Islet precursor cell (in vitro differentiated cells): ENCODE data around the gene SEC62.
A peak's percentile ranks its signal among the peaks of the same experiment; 100 is the strongest.

ENCODE experiments used
- DNase-seq: peaks from one replicate; pipeline ENCODE4 v3.0.0-alpha.2; 2018

SEC62 gene

DNA sequence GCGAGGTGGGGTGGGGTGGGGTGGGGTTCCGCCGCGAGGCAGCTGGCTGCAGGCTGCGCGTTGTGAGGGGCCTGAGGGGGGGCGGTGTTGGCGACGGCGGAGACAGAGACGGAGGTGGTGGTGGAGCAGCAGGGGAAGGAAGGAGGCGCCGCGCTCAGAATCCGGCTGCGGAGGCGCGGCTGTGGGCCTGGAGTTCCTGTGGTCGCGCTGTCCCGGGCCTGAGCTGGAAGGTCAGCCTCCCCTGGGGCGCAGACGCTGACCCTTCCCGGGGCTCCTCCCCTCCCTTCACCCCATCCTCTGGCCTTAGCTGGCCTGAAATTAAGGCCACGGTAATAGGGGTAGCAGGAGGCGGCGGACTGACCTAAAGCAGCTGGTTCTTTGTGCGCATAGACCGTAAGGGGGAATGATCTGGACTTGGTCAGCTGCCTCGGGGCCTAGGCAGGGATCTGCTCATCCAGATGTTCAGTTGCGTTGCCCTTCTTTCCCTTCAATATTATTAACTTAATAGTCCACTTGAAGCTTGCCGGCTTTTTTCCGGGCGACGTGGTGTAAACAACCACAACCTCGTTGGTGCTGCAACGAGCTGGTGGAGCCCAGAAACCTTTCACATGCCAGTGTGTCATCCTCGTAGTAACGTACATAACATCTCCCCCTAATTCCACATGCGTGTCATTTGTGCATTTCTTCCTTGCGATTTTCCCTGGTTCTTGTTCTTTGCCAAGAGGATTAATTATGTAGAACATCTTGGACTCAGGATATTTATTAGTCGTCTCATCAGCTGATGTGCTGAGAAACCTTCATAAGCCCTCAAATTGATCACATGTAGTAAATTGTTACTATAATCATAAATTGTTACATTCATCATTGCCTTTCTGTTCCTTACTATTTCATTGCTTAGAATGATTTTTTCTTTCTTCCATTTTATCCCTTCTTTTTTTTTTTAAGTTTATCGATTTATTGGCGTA, 626 bp downstream of the SEC62 start:
- DNase-seq: peak; percentile 86

DNA sequence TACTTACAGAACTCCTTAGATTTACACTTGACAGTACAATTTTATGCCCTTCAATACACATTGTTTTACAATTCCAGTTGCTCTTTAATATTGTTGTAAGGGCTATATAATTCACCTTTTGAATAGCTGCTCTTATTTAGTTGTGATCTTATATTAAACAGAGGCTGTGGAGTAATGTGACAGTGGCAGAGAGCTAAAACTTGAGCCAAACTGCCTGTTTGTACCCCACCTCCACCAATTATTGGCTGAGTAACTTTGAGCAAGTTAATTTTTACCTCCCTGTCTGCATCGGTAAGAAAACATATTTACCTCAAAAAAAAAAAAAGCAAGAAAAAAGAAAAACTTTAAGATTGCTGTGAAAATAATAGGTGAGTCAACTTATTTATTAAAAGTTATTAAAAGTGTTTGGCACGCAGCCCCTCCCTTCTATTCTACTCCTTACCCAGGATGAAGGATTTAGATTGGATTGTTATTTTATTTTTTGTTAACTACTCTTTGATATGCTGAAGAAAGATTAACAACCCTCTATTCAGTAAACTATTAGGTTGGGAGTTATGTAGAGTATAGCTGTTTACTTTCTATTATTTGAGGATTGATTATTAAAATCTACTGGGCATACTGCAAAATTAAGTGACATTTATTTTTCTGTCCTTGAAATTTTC, 1.7 kb downstream of the SEC62 start:
- no peak for DNase-seq

GRCh38 chr3:169969174-169970095, 2.8 kb downstream of the SEC62 start:
- no peak for DNase-seq

- DNase-seq: no peak
These were observed 4.2 kb downstream of the SEC62 start for GRCh38 chr3:169970847-169971246.

DNA sequence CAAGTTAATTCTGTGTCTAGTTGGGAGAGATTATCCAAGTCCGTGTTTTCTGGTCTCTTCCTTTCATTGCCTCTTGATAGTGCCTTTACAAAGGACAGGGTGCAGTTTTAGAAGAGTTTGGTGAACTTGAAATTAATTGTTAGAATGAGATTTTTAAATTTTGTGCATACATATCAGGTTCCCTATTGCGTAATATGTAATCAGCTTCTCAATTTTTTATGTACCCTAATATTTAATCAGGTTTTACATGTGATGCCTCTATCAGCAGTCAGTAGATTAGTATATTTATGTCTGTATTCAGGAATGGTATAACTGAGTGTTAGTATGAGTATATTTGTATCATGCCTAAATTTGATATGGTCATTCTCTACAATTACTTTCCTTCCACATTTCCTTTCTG, 4.9 kb downstream of the SEC62 start:
- no peak for DNase-seq

DNA sequence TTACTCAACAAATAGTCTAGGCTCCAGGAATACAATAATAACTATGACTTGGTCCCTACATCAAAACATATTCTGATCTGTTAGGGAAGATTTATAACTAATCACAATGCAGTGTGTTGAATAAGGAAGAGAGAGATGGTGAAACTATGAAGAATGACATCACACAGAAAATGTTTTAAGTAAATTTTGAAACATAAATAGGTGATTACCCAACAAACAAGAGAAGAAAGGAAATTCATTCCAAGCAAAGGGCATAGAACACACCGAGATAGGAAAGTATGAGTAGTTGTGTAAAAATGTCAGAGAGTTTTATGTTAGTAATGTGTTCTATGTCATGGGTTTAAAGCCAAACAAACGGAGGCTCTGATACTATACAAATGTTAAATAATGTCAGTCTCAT, 13.4 kb downstream of the SEC62 start:
- DNase-seq: no peak

GRCh38 chr3:169984292-169984691, 17.7 kb downstream of the SEC62 start:
- DNase-seq: no peak

DNA sequence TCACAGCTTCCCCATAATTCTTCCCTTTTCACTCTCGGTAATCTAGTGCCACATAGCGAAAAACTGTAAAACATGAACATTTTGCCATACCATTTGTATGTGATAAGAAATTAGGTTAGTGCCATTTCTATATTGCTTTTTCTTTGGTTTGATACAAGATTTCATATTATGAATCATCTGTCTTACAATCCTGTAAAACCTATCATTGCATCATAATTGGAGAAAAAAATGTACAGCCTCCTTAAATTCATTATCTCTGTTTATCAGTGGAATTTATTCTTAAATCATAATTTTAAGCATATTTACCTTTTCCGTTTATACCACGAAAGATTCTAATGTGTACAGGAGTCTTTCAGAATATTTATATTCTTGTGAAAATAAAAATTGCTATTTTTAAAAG, 23.8 kb downstream of the SEC62 start:
- no peak for DNase-seq

GRCh38 chr3:169992156-169992555, 25.5 kb downstream of the SEC62 start:
- DNase-seq: no peak

DNA sequence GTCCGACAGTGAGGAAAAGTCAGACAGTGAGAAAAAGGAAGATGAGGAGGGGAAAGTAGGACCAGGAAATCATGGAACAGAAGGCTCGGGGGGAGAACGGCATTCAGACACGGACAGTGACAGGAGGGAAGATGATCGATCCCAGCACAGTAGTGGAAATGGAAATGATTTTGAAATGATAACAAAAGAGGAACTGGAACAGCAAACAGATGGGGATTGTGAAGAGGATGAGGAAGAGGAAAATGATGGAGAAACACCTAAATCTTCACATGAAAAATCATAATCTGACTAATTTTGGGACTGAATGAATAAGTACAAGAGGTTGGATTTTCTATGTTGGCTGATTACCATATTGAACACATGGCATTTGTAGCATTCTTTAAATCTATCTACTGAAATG, 26.2 kb downstream of the SEC62 start:
- no peak for DNase-seq

GRCh38 chr3:169993761-169994160, 27.2 kb downstream of the SEC62 start:
- no peak for DNase-seq

GRCh38 chr3:169996063-169996462, 29.5 kb downstream of the SEC62 start:
- DNase-seq: no peak

DNA sequence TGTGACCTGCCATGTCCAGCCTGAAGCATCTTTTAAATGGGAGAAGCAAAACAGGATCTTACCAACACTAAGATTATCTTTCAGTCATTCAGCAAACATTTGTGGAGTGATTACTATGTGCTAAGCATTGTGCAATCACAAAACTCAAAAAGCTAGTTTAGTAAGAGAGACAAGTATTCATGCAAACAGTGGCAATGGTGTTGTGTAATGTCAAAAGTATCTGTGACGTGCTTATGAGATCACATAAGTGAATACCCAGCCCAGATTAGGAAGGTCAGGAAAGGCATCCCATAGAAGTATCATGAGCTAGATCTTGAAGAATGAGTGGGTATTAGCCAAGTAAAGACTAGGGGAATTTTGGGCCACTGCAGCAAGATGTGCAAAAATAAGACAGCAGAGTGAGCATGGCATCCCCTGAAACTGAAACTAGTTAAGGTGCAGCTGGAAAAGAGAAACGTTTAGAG, 32.1 kb downstream of the SEC62 start:
- DNase-seq: no peak

GRCh38 chr3:169999433-169999832, 32.8 kb downstream of the SEC62 start:
- no peak for DNase-seq

DNA sequence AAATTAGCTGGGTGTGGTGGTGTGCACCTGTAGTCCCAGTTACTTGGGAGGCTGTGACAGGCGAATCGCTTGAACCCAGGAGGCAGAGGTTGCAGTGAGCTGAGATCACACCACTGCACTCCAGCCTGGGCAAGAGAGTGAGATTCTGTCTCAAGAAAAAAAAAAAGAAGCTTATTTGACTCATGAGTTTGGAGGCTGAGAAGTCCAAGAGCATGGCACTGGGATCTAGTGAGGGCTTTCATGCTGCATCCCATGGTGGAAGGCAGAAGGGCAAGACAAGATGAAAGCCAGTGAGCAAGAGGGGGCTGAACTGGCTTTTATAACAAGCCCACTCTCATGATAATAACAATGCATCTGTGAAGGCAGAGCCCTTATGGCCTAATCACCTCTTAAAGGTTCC, 33.4 kb downstream of the SEC62 start:
- no peak for DNase-seq

DNA sequence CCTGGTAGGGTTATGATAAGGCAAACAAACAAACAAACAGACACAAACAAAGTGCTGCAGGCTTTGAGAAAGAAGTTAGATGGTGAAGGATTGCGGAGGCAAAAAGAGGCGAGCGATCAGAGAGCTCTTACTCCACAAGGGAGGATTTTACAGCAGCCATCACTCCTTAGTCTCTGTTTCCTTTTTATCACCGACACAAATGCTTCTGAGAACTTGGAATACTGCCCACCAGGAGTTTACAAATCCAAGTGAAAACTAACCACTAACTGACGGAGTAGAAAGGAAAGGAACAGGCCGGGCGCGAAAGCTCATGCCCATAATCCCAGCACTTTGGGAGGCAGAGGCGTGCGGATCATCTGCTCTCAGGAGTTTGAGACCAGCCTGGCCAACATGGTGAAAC, 35.6 kb downstream of the SEC62 start:
- no peak for DNase-seq

DNA sequence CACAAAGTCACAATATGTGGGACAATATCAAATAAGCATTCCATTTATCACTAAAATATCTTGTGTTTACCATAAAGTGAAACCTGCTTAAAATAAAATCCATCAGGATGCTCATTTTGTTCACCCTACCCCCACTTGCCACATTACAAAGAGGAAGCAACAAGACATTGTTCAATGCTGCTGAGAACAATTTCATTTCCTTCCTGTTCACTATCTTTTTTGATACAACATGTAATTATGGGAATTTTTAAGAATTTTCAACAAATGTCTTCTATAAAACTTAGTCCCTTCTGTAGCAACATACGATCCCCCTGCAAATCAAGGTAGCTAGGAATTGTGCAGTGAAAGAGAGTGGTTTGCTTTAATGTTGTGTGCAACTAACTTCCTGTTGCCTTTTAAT, 36.3 kb downstream of the SEC62 start:
- no peak for DNase-seq

- DNase-seq: no peak
These were observed 37.3 kb downstream of the SEC62 start for GRCh38 chr3:170003881-170004356.

GRCh38 chr3:170007031-170007663, 40.5 kb downstream of the SEC62 start:
- no peak for DNase-seq

GRCh38 chr3:170010498-170010897, 43.9 kb downstream of the SEC62 start:
- no peak for DNase-seq

DNA sequence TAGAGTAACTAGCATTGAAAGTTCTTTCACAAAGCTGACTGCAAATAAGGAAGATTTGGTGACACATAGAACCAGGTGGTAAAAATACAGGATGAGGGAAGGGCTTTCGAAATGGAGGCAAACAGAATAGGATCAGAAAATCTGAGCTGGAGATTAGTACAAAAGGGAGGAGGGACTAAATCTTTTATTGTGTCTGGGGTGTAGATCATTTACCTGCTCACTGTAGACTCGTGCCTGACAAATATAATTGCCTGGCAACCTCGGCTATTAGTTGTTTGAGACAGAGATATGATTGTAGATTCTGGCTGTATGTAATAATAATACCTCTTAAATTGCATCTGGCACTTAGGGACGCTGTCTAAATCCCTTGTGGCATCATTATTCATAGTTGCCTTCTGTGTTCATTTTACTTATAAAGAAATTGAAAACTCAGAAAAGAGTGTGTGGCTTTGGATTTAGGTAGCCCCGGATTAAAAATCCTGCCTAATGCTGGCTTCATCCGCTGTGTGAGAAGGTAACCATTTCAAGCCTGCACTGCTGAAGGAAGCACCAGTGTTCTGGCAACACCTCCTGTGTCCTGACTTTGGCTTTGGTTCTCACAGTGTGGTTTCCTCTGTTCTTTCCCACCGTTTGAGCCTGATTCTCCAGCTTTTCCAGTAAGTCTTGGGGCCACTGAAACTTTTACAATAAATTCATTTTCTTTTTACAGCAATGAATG, 46.2 kb downstream of the SEC62 start:
- no peak for DNase-seq

DNA sequence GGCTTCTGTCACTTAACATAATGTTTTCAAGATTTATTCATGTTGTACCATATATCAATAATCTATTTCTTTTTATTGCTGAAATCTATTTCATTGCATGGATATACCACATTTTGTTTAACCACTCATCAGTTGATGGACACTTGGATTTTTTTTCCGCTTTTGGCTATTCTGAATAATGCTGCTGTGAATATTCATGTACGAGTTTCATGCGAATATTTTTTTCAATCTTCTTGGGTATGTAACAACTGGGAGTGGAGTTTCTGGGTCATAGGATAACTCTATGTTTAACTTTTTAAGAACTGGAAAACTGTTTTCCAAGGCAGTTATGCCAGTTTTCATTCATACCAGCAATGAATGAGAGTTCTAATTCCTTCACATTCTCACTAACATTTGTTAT, 49.5 kb downstream of the SEC62 start:
- DNase-seq: no peak
